Measurements from ENCODE around the gene HOXC4.

HOXC4 gene

GRCh38 chr12:54055552-54055951 lies 1.9 kb downstream of the HOXC4 start:
- H3K4me1 ChIP-seq (ENCODE audit: control insufficient read depth, insufficient read depth, low read length): peaks cover 25% of the 10 kb centered on the region
- no peaks in the 10 kb centered on the region for H3K27me3 ChIP-seq (replicated peaks; ENCODE audit: control insufficient read depth, insufficient read depth, low read length)
- H3K36me3 ChIP-seq (ENCODE audit: control insufficient read depth, insufficient read depth, low read length, severe bottlenecking): peaks cover 4% of the 10 kb centered on the region
- no peaks in the 10 kb centered on the region for H3K9me3 ChIP-seq (ENCODE audit: control insufficient read depth, low read length)
- H3K4me3 ChIP-seq (ENCODE audit: low read length): no peak overlapping the region
- H3K9ac ChIP-seq (ENCODE audit: low read length): no peak overlapping the region
- DNase-seq (ENCODE audit: low read depth): no peak

DNA sequence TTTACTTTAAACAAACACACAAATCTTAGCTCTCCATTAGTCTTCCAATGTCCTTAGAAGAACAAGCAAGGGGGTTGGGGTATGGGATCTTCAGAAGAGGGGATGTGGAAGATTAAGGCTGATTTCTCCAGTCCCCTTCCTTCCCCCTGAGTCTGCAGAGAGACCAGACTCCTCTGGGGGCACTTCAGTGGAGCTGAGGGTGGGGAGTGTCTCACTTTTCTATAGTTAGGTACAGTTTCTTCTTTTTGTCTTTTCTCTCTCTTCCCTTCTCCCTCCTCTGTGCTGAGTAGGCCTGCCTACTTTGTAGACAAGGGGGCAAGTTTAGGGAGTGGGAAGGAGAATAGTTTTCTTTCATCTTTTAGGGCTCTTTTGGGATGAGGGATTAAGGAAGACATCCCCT lies 2.5 kb downstream of the HOXC4 start:
- Histone ChIP-seq H3K4me3 (ENCODE audit: low read length) (no peak overlapping the region), H3K4me1 (ENCODE audit: control insufficient read depth, insufficient read depth, low read length) (peaks cover 21% of the 10 kb centered on the region)

GRCh38 chr12:54058128-54058768 lies 4.6 kb downstream of the HOXC4 start:
- Histone ChIP-seq H3K36me3 (ENCODE audit: control insufficient read depth, insufficient read depth, low read length, severe bottlenecking) (peaks cover 4% of the 10 kb centered on the region), H3K4me1 (ENCODE audit: control insufficient read depth, insufficient read depth, low read length) (peaks cover under 1% of the 10 kb centered on the region), H3K9me3 (ENCODE audit: control insufficient read depth, low read length) (no peaks in the 10 kb centered on the region), H3K9ac (ENCODE audit: low read length) (no peak overlapping the region), H3K27me3 (replicated peaks; ENCODE audit: control insufficient read depth, insufficient read depth, low read length) (no peaks in the 10 kb centered on the region), H3K4me3 (ENCODE audit: low read length) (no peak overlapping the region)
- no peak for DNase-seq (ENCODE audit: low read depth)

More for the DNA sequence above, 2.5 kb downstream of the HOXC4 start:
- no peaks in the 10 kb centered on the region for H3K9me3 ChIP-seq (ENCODE audit: control insufficient read depth, low read length)
- H3K9ac ChIP-seq (ENCODE audit: low read length): no peak overlapping the region
- peaks cover 4% of the 10 kb centered on the region for H3K36me3 ChIP-seq (ENCODE audit: control insufficient read depth, insufficient read depth, low read length, severe bottlenecking)
- H3K27me3 ChIP-seq (replicated peaks; ENCODE audit: control insufficient read depth, insufficient read depth, low read length): no peaks in the 10 kb centered on the region
- no peak for DNase-seq (ENCODE audit: low read depth)

- Histone ChIP-seq H3K36me3 (ENCODE audit: control insufficient read depth, insufficient read depth, low read length, severe bottlenecking) (peaks cover 4% of the 10 kb centered on the region), H3K27me3 (replicated peaks; ENCODE audit: control insufficient read depth, insufficient read depth, low read length) (no peaks in the 10 kb centered on the region), H3K9me3 (ENCODE audit: control insufficient read depth, low read length) (no peaks in the 10 kb centered on the region), H3K4me3 (ENCODE audit: low read length) (no peak overlapping the region), H3K4me1 (ENCODE audit: control insufficient read depth, insufficient read depth, low read length) (no peaks in the 10 kb centered on the region), H3K9ac (ENCODE audit: low read length) (peak overlapping the region; percentile 16)
- DNase-seq (ENCODE audit: low read depth): no peak
These were observed 6.0 kb downstream of the HOXC4 start for GRCh38 chr12:54059668-54060067.

GRCh38 chr12:54060174-54060974 lies 6.7 kb downstream of the HOXC4 start:
- peaks cover 4% of the 10 kb centered on the region for H3K36me3 ChIP-seq (ENCODE audit: control insufficient read depth, insufficient read depth, low read length, severe bottlenecking)
- no peaks in the 10 kb centered on the region for H3K9me3 ChIP-seq (ENCODE audit: control insufficient read depth, low read length)
- H3K4me1 ChIP-seq (ENCODE audit: control insufficient read depth, insufficient read depth, low read length): no peaks in the 10 kb centered on the region
- no peak overlapping the region for H3K4me3 ChIP-seq (ENCODE audit: low read length)
- no peaks in the 10 kb centered on the region for H3K27me3 ChIP-seq (replicated peaks; ENCODE audit: control insufficient read depth, insufficient read depth, low read length)
- H3K9ac ChIP-seq (ENCODE audit: low read length): peak overlapping the region; percentile 16
- no peak for DNase-seq (ENCODE audit: low read depth)

- Histone ChIP-seq H3K4me3 (ENCODE audit: low read length) (no peak overlapping the region), H3K27me3 (replicated peaks; ENCODE audit: control insufficient read depth, insufficient read depth, low read length) (no peaks in the 10 kb centered on the region), H3K36me3 (ENCODE audit: control insufficient read depth, insufficient read depth, low read length, severe bottlenecking) (peaks cover 4% of the 10 kb centered on the region), H3K9me3 (ENCODE audit: control insufficient read depth, low read length) (no peaks in the 10 kb centered on the region), H3K9ac (ENCODE audit: low read length) (no peak overlapping the region), H3K4me1 (ENCODE audit: control insufficient read depth, insufficient read depth, low read length) (no peaks in the 10 kb centered on the region)
- DNase-seq (ENCODE audit: low read depth): no peak
These were observed 7.5 kb downstream of the HOXC4 start for GRCh38 chr12:54060975-54061778.

GRCh38 chr12:54065677-54066076 lies 12.0 kb downstream of the HOXC4 start:
- Histone ChIP-seq H3K4me1 (ENCODE audit: control insufficient read depth, insufficient read depth, low read length) (peaks cover 11% of the 10 kb centered on the region), H3K9ac (ENCODE audit: low read length) (no peak overlapping the region), H3K36me3 (ENCODE audit: control insufficient read depth, insufficient read depth, low read length, severe bottlenecking) (no peaks in the 10 kb centered on the region), H3K9me3 (ENCODE audit: control insufficient read depth, low read length) (no peaks in the 10 kb centered on the region), H3K27me3 (replicated peaks; ENCODE audit: control insufficient read depth, insufficient read depth, low read length) (no peaks in the 10 kb centered on the region), H3K4me3 (ENCODE audit: low read length) (no peak overlapping the region)
- DNase-seq (ENCODE audit: low read depth): no peak

- Histone ChIP-seq H3K9me3 (ENCODE audit: control insufficient read depth, low read length) (no peaks in the 10 kb centered on the region), H3K36me3 (ENCODE audit: control insufficient read depth, insufficient read depth, low read length, severe bottlenecking) (no peaks in the 10 kb centered on the region), H3K4me1 (ENCODE audit: control insufficient read depth, insufficient read depth, low read length) (peaks cover 11% of the 10 kb centered on the region), H3K9ac (ENCODE audit: low read length) (no peak overlapping the region), H3K27me3 (replicated peaks; ENCODE audit: control insufficient read depth, insufficient read depth, low read length) (no peaks in the 10 kb centered on the region), H3K4me3 (ENCODE audit: low read length) (no peak overlapping the region)
- no peak for DNase-seq (ENCODE audit: low read depth)
These were observed 12.8 kb downstream of the HOXC4 start for GRCh38 chr12:54066408-54066807.

DNA sequence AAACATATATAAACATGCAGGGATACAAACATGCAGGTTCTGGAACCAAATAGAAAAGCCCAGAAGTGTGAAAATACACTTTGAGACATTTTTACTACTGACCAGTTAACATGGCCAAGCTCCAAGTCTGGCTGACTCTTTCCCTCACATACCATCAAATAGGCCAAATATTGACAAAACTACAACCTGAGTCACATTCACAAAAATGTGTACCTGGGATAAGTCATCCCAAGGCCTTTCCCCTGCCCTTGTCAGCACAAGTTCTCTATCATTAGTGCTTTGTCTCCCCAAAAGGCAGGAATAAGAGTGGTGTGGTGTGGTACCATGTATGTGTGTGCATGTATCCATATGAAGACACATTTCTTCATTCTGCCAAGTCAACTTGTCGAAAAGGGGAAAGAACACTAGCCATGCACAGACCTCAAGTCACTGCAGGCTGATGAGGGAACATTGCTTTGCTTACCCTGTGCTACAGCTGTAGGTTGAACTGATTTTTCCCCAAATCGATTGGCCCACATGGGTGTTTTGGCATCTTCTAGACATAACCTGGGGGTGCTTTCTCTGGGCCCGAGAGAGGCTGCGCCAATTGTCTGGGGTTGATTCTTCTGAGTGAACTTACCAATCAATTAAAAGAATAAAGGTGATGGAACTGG lies 14.9 kb downstream of the HOXC4 start:
- peaks cover 15% of the 10 kb centered on the region for H3K4me1 ChIP-seq (ENCODE audit: control insufficient read depth, insufficient read depth, low read length)
- no peaks in the 10 kb centered on the region for H3K9me3 ChIP-seq (ENCODE audit: control insufficient read depth, low read length)
- no peak overlapping the region for H3K9ac ChIP-seq (ENCODE audit: low read length)
- no peak for DNase-seq (ENCODE audit: low read depth)
- no peak overlapping the region for H3K4me3 ChIP-seq (ENCODE audit: low read length)
- H3K27me3 ChIP-seq (replicated peaks; ENCODE audit: control insufficient read depth, insufficient read depth, low read length): no peaks in the 10 kb centered on the region
- no peaks in the 10 kb centered on the region for H3K36me3 ChIP-seq (ENCODE audit: control insufficient read depth, insufficient read depth, low read length, severe bottlenecking)

- Histone ChIP-seq H3K27me3 (replicated peaks; ENCODE audit: control insufficient read depth, insufficient read depth, low read length) (no peaks in the 10 kb centered on the region), H3K4me3 (ENCODE audit: low read length) (no peak overlapping the region), H3K9me3 (ENCODE audit: control insufficient read depth, low read length) (no peaks in the 10 kb centered on the region), H3K36me3 (ENCODE audit: control insufficient read depth, insufficient read depth, low read length, severe bottlenecking) (no peaks in the 10 kb centered on the region), H3K4me1 (ENCODE audit: control insufficient read depth, insufficient read depth, low read length) (peaks cover 15% of the 10 kb centered on the region), H3K9ac (ENCODE audit: low read length) (no peak overlapping the region)
- no peak for DNase-seq (ENCODE audit: low read depth)
These were observed 18.3 kb downstream of the HOXC4 start for GRCh38 chr12:54071942-54072341.

DNA sequence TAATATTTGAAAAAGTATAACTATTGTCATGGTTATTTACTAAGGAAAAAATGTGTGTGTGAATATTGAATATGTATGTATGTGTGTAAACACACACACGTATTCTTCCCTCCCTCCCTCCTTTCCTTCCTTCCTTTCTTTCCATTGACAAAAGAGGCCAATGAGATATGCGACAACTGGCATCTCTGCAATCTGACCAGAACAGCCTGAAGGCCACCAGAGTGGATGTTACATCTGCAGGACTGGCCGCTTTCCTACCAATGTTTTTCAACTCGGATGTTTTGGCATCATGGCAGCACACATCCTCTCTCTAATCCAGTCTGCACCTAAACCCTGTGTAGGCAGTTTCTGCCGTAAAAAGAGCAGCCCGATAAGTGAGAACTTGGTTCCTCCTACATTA lies 20.7 kb downstream of the HOXC4 start:
- no peaks in the 10 kb centered on the region for H3K27me3 ChIP-seq (replicated peaks; ENCODE audit: control insufficient read depth, insufficient read depth, low read length)
- H3K9me3 ChIP-seq (ENCODE audit: control insufficient read depth, low read length): no peaks in the 10 kb centered on the region
- peaks cover 7% of the 10 kb centered on the region for H3K4me1 ChIP-seq (ENCODE audit: control insufficient read depth, insufficient read depth, low read length)
- no peaks in the 10 kb centered on the region for H3K36me3 ChIP-seq (ENCODE audit: control insufficient read depth, insufficient read depth, low read length, severe bottlenecking)
- DNase-seq (ENCODE audit: low read depth): no peak
- no peak overlapping the region for H3K4me3 ChIP-seq (ENCODE audit: low read length)
- no peak overlapping the region for H3K9ac ChIP-seq (ENCODE audit: low read length)
